SK-N-SH treated with all-trans-retinoic acid at 6 μM for 48 hours (cell line): ENCODE results near the gene FAM234B.

Experiments
- ATAC-seq: fragments of 200-7000 bp; cut with Tn5 transposase; 3 replicates; pipeline ENCODE4 v1.9.1; 2020; ENCODE audit warnings: mild to moderate bottlenecking, moderate library complexity
- ARNTL ChIP-seq: fragments of 450-650 bp; formaldehyde crosslinking; IDR thresholded peaks from 2 replicates; pipeline ENCODE4 v1.5.0; 2020; ENCODE audit warnings: low read depth, mild to moderate bottlenecking, moderate library complexity, borderline replicate concordance
- BACH2 ChIP-seq: fragments of 250-450 bp; sonication (Bioruptor Pico); IDR thresholded peaks from 2 replicates; pipeline ENCODE4 v1.9.0; 2021; ENCODE audit warnings: mild to moderate bottlenecking, borderline replicate concordance
- CREB5 ChIP-seq: fragments of 250-450 bp; sonication (Bioruptor Pico); IDR thresholded peaks from 2 replicates; pipeline ENCODE4 v1.5.1; 2020; ENCODE audit warnings: low read depth, mild to moderate bottlenecking, moderate library complexity
- CSDC2 ChIP-seq: fragments of 250-450 bp; sonication (Bioruptor Pico); IDR thresholded peaks from 2 replicates; pipeline ENCODE4 v1.5.0; 2020; ENCODE audit warnings: mild to moderate bottlenecking, moderate library complexity
- CSRNP3 ChIP-seq: fragments of 250-450 bp; sonication (Bioruptor Pico); IDR thresholded peaks from 2 replicates; pipeline ENCODE4 v1.5.1; 2021; ENCODE audit warnings: mild to moderate bottlenecking, moderate library complexity
- ESRRG ChIP-seq: fragments of 250-450 bp; sonication (Bioruptor Pico); IDR thresholded peaks from 2 replicates; pipeline ENCODE4 v1.6.1; 2021; ENCODE audit warnings: mild to moderate bottlenecking
- GLIS3 ChIP-seq: fragments of 250-450 bp; sonication (Bioruptor Pico); IDR thresholded peaks from 2 replicates; pipeline ENCODE4 v1.5.0; 2020; ENCODE audit warnings: mild to moderate bottlenecking, moderate library complexity
- ISL1 ChIP-seq: fragments of 250-450 bp; sonication (Bioruptor Pico); IDR thresholded peaks from 2 replicates; pipeline ENCODE4 v2.1.2; 2022; ENCODE audit warnings: mild to moderate bottlenecking, moderate library complexity
- OSR1 ChIP-seq: fragments of 250-450 bp; sonication (Bioruptor Pico); IDR thresholded peaks from 2 replicates; pipeline ENCODE4 v1.8.0; 2022; ENCODE audit warnings: moderate library complexity, mild to moderate bottlenecking, inconsistent platforms
- PPARA ChIP-seq: fragments of 250-450 bp; sonication (Bioruptor Pico); IDR thresholded peaks from 2 replicates; pipeline ENCODE4 v1.5.0; 2020; ENCODE audit warnings: mild to moderate bottlenecking, borderline replicate concordance
- RARB ChIP-seq: fragments of 250-450 bp; sonication (Bioruptor Pico); IDR thresholded peaks from 2 replicates; pipeline ENCODE4 v1.8.0; 2021; ENCODE audit warnings: mild to moderate bottlenecking, moderate library complexity
- SNAI2 ChIP-seq: fragments of 250-450 bp; sonication (Bioruptor Pico); IDR thresholded peaks from 2 replicates; pipeline ENCODE4 v1.5.0; 2020; ENCODE audit warnings: mild to moderate bottlenecking, moderate library complexity
- TOX ChIP-seq: fragments of 250-450 bp; sonication (Bioruptor Pico); IDR thresholded peaks from 2 replicates; pipeline ENCODE4 v1.8.0; 2021; ENCODE audit warnings: mild to moderate bottlenecking, moderate library complexity, borderline replicate concordance
- ZC3H10 ChIP-seq: fragments of 250-450 bp; sonication (Bioruptor Pico); IDR thresholded peaks from 2 replicates; pipeline ENCODE4 v1.5.1; 2021; ENCODE audit warnings: mild to moderate bottlenecking, moderate library complexity
- ZFP3 ChIP-seq: fragments of 250-450 bp; sonication (Bioruptor Pico); IDR thresholded peaks from 2 replicates; pipeline ENCODE4 v1.5.0; 2020; ENCODE audit warnings: mild to moderate bottlenecking, moderate library complexity
- ZFP30 ChIP-seq: fragments of 450-650 bp; formaldehyde crosslinking; IDR thresholded peaks from 2 replicates; pipeline ENCODE4 v1.5.0; 2022; ENCODE audit warnings: mild to moderate bottlenecking, moderate library complexity
- ZNF565 ChIP-seq: fragments of 450-650 bp; formaldehyde crosslinking; conservative IDR thresholded peaks from 2 replicates; pipeline ENCODE4 v1.5.0; 2020; ENCODE audit warnings: low read depth, mild to moderate bottlenecking, moderate library complexity
- ZNF70 ChIP-seq: fragments of 450-650 bp; formaldehyde crosslinking; IDR thresholded peaks from 2 replicates; pipeline ENCODE4 v1.5.0; 2020; ENCODE audit warnings: mild to moderate bottlenecking, moderate library complexity
- ZNF8 ChIP-seq: fragments of 450-650 bp; formaldehyde crosslinking; IDR thresholded peaks from 2 replicates; pipeline ENCODE4 v1.5.0; 2020; ENCODE audit warnings: mild to moderate bottlenecking, moderate library complexity
- TF ChIP-seq, protein P1 (sequence below): fragments of 250-450 bp; sonication (Bioruptor Pico); IDR thresholded peaks from 2 replicates; pipeline ENCODE4 v1.8.0; 2020; ENCODE audit warnings: mild to moderate bottlenecking, moderate library complexity, borderline replicate concordance
- TF ChIP-seq, protein P2 (sequence below): fragments of 250-450 bp; sonication (Bioruptor Pico); IDR thresholded peaks from 2 replicates; pipeline ENCODE4 v1.8.0; 2021; ENCODE audit warnings: low read depth, mild to moderate bottlenecking, moderate library complexity, borderline replicate concordance

Gene FAM234B

GRCh38 chr12:13001775-13002040 lies 42.5 kb upstream of the FAM234B start:
- TF ChIP-seq ZNF565 (CRISPR knock-in tag) (no peak), PPARA (CRISPR knock-in tag) (no peak), SNAI2 (CRISPR knock-in tag) (no peak), CSRNP3 (CRISPR knock-in tag) (no peak), TOX (no peak)
- TF ChIP-seq, protein P1, sequence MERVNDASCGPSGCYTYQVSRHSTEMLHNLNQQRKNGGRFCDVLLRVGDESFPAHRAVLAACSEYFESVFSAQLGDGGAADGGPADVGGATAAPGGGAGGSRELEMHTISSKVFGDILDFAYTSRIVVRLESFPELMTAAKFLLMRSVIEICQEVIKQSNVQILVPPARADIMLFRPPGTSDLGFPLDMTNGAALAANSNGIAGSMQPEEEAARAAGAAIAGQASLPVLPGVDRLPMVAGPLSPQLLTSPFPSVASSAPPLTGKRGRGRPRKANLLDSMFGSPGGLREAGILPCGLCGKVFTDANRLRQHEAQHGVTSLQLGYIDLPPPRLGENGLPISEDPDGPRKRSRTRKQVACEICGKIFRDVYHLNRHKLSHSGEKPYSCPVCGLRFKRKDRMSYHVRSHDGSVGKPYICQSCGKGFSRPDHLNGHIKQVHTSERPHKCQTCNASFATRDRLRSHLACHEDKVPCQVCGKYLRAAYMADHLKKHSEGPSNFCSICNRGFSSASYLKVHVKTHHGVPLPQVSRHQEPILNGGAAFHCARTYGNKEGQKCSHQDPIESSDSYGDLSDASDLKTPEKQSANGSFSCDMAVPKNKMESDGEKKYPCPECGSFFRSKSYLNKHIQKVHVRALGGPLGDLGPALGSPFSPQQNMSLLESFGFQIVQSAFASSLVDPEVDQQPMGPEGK (CRISPR knock-in tag) = no peak
- TF ChIP-seq, all 23 proteins: peak for 0

DNA sequence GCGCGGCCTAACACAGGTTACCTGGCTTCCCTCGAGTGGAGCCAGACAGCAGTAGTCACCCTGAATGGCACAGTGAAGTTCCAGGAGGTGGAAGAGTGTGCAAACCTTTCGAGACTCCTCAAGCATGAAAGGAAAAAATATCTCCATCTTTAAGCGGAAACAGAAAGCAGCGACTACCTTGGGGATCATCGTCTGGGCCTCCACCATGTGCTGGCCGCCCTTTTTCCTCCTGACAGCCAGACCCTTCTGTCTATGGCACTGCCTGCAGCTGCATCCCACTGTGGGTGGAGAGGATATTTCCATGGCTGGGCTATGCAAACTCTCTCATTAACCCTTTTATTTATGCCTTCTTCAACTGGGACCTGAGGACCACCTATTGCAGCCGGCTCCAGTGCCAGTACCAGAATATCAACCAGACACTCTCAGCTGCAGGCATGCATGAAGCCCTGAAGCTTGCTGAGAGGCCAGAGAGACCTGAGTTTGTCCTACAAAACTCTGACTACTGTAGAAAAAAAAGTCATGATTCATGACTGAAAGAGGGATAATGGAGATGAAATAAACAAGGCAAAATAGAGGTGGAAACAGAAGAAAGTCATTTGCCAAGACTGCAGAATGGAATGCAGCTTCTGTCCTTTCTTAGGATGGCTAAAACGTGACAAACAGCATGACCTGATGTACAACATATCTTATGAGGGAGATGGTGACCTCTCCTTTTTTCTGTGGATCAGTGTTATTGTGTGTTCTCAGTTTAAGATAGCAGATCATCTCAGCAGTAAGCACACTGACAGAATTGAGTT lies 41.7 kb upstream of the FAM234B start:
- TF ChIP-seq CSRNP3 (CRISPR knock-in tag) = no peak
- TF ChIP-seq, protein P1 (CRISPR knock-in tag) = no peak
- TF ChIP-seq ZNF8 = no peak
- TF ChIP-seq BACH2 (CRISPR knock-in tag) = no peak
- no peak for TF ChIP-seq ISL1 (CRISPR knock-in tag)
- no peak for TF ChIP-seq CREB5 (CRISPR knock-in tag)
- TF ChIP-seq ZFP3 = no peak
- TF ChIP-seq SNAI2 (CRISPR knock-in tag) = no peak
- TF ChIP-seq ZNF70 (CRISPR knock-in tag) = no peak
- TF ChIP-seq OSR1 (CRISPR knock-in tag) = no peak
- TF ChIP-seq ZFP30 (CRISPR knock-in tag) = no peak
- TF ChIP-seq CSDC2 (CRISPR knock-in tag) = no peak
- TF ChIP-seq TOX = no peak
- TF ChIP-seq ZNF565 (CRISPR knock-in tag) = no peak
- TF ChIP-seq ARNTL (CRISPR knock-in tag) = no peak
- no peak for TF ChIP-seq RARB (CRISPR knock-in tag)
- no peak for TF ChIP-seq ZC3H10 (CRISPR knock-in tag)
- TF ChIP-seq GLIS3 = no peak
- TF ChIP-seq, protein P2, sequence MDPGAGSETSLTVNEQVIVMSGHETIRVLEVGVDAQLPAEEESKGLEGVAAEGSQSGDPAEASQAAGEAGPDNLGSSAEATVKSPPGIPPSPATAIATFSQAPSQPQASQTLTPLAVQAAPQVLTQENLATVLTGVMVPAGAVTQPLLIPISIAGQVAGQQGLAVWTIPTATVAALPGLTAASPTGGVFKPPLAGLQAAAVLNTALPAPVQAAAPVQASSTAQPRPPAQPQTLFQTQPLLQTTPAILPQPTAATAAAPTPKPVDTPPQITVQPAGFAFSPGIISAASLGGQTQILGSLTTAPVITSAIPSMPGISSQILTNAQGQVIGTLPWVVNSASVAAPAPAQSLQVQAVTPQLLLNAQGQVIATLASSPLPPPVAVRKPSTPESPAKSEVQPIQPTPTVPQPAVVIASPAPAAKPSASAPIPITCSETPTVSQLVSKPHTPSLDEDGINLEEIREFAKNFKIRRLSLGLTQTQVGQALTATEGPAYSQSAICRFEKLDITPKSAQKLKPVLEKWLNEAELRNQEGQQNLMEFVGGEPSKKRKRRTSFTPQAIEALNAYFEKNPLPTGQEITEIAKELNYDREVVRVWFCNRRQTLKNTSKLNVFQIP = no peak
- ATAC-seq = no peak

More at GRCh38 chr12:13001775-13002040, 42.5 kb upstream of the FAM234B start:
- ATAC-seq = no peak

DNA sequence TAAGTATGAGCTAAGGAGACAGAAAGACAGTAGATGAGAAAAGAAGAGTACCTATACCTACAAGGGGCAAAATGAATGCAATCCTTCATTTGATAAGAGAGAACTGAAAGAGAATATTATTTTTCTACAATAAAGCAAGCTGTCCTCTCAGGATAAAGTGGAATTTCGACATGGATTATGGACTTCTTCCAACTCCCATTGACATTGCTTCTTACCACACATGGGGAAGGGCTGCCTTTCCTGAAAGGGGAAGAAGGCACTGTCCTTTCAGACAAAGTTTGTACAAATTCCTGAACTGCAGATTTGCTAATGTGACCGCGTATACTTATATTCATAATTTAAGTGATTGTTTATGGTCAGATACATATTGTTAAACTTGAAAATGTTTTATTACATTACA lies 39.8 kb upstream of the FAM234B start:
- no peak for TF ChIP-seq ZC3H10 (CRISPR knock-in tag)
- no peak for TF ChIP-seq BACH2 (CRISPR knock-in tag)
- no peak for TF ChIP-seq ESRRG (CRISPR knock-in tag)
- TF ChIP-seq ZNF70 (CRISPR knock-in tag) = no peak
- TF ChIP-seq, protein P2 = no peak
- no peak for TF ChIP-seq ZFP30 (CRISPR knock-in tag)
- no peak for TF ChIP-seq CSRNP3 (CRISPR knock-in tag)
- no peak for ATAC-seq
